ENCODE data around the gene MRGPRE. TPM values are rescaled to one million over a fixed set of nuclear protein-coding genes. Genes with fewer than 3 reads are reported as not detected.

The MRGPRE gene
- total RNA-seq, 6 donors from 2014 or later, result 0.26 TPM; not detected in 5

- no peaks in the 10 kb centered on the region for H3K36me3 ChIP-seq
- no peak overlapping the region for H3K4me3 ChIP-seq
- WGBS, 2 donors, result 81 to 86% methylated on average over 8 of the region's 8 CpGs
- DNase-seq (no peak), ATAC-seq (ENCODE audit: low FRiP score in 2 of 2) (no peak)
- H3K27me3 ChIP-seq, result peaks cover 0 to 23% (median 11%) of the 10 kb centered on the region in 4 donors
- TF ChIP-seq POLR2AphosphoS5 (IDR thresholded peaks at IDR 0.05) (no peak), CTCF (IDR thresholded peaks at IDR 0.05) (no peak), POLR2A (IDR thresholded peaks at IDR 0.05) (no peak), EP300 (IDR thresholded peaks at IDR 0.05) (no peak)
- H3K9me3 ChIP-seq, result peaks cover 0 to 3% (median under 1%) of the 10 kb centered on the region in 4 donors
- H3K4me1 ChIP-seq, result peaks cover 12 to 22% (median 14%) of the 10 kb centered on the region in 4 donors
- no peak overlapping the region for H3K27ac ChIP-seq
Observed at GRCh38 chr11:3206156-3206921, 25.9 kb downstream of the MRGPRE start.

- H3K27ac ChIP-seq, result no peak overlapping the region
- no peak overlapping the region for H3K4me3 ChIP-seq
- TF ChIP-seq POLR2AphosphoS5 (IDR thresholded peaks at IDR 0.05), result no peak
- TF ChIP-seq CTCF (IDR thresholded peaks at IDR 0.05), result no peak
- TF ChIP-seq EP300 (IDR thresholded peaks at IDR 0.05), result no peak
- no peak for TF ChIP-seq POLR2A (IDR thresholded peaks at IDR 0.05)
- ATAC-seq (ENCODE audit: low FRiP score in 2 of 2) (no peak), DNase-seq (no peak)
- whole genome bisulfite sequencing, 2 donors, result 36 to 54% methylated on average over 12 to 16 of the region's 16 CpGs
- H3K36me3 ChIP-seq, result no peaks in the 10 kb centered on the region
- H3K4me1 ChIP-seq, result peaks cover 12 to 22% (median 14%) of the 10 kb centered on the region in 4 donors
- peaks cover 0 to 23% (median 11%) of the 10 kb centered on the region in 4 donors for H3K27me3 ChIP-seq
- H3K9me3 ChIP-seq, result peaks cover 0 to 3% (median 0%) of the 10 kb centered on the region in 4 donors
Observed at GRCh38 chr11:3205261-3206155, 26.7 kb downstream of the MRGPRE start.

- ATAC-seq (ENCODE audit: low FRiP score in 2 of 2) (peak in 1 of 2 donors; percentile 69), DNase-seq (no peak)
- Histone ChIP-seq H3K27me3 (peaks cover 0 to 23% (median 11%) of the 10 kb centered on the region in 4 donors), H3K27ac (no peak overlapping the region), H3K4me1 (peaks cover 12 to 22% (median 14%) of the 10 kb centered on the region in 4 donors), H3K36me3 (no peaks in the 10 kb centered on the region), H3K4me3 (no peak overlapping the region), H3K9me3 (no peaks in the 10 kb centered on the region)
- TF ChIP-seq POLR2AphosphoS5 (IDR thresholded peaks at IDR 0.05) (no peak), EP300 (IDR thresholded peaks at IDR 0.05) (no peak), POLR2A (IDR thresholded peaks at IDR 0.05) (no peak), CTCF (IDR thresholded peaks at IDR 0.05) (no peak)
- WGBS, 2 donors, result 83 to 87% methylated on average over 15 to 22 of the region's 24 CpGs
Observed at GRCh38 chr11:3204141-3205015, 27.8 kb downstream of the MRGPRE start.

- no peaks in the 10 kb centered on the region for H3K36me3 ChIP-seq
- DNase-seq, result peak in 1 of 2 donors; percentile 78
- peaks cover 12 to 22% (median 14%) of the 10 kb centered on the region in 4 donors for H3K4me1 ChIP-seq
- TF ChIP-seq EP300 (IDR thresholded peaks at IDR 0.05) (no peak), CTCF (IDR thresholded peaks at IDR 0.05) (peak in 1 of 6 experiments; percentile 20), POLR2A (IDR thresholded peaks at IDR 0.05) (no peak)
- H3K4me3 ChIP-seq, result no peak overlapping the region
- WGBS, 2 donors, result 12% methylated on average over 21 of the region's 51 CpGs; no CpG with 5 or more reads in 1 of the 2 donors
- no peak overlapping the region for H3K27ac ChIP-seq
- no peak for ATAC-seq (ENCODE audit: low FRiP score in 2 of 2)
- no peaks in the 10 kb centered on the region for H3K9me3 ChIP-seq
- H3K27me3 ChIP-seq, result peaks cover 0 to 23% (median 11%) of the 10 kb centered on the region in 4 donors
Observed at GRCh38 chr11:3203221-3204043, 28.8 kb downstream of the MRGPRE start.

Data from upper lobe of left lung (tissue), 6 donors.